NCI-H345 (cell line): Measurements from ENCODE around the gene GCLC.
"Not testable (repeated sequence)": the region's sequence is repeated elsewhere in the genome, so short reads cannot be mapped to it uniquely, and the experiment has no call there.

Experiments used
- DNase-seq: peaks from one replicate; lab custom pipeline; 2025; lab: John Stamatoyannopoulos, UW

Gene GCLC

GRCh38 chr6:53544470-53545308 is at the start of gene GCLC:
Gene GCLC, minus strand, starts transcription at chr6:53545101. Its CDS starts 456 bp downstream, at chr6:53544645.
- DNase-seq = peak; percentile 94

- no peak for DNase-seq
These were observed 49.7 kb upstream of the GCLC start for GRCh38 chr6:53594596-53594995.

GRCh38 chr6:53593001-53593488 is 48.1 kb upstream of the GCLC start:
- DNase-seq = no peak

- no peak for DNase-seq
These were observed 47.0 kb upstream of the GCLC start for GRCh38 chr6:53591873-53592272.

GRCh38 chr6:53588816-53589509 is 44.1 kb upstream of the GCLC start:
- DNase-seq = no peak

GRCh38 chr6:53587291-53587690 is 42.4 kb upstream of the GCLC start:
- peak; percentile 39 for DNase-seq

GRCh38 chr6:53585208-53585900 is 40.5 kb upstream of the GCLC start:
- no peak for DNase-seq

- DNase-seq = no peak
These were observed 39.8 kb upstream of the GCLC start for GRCh38 chr6:53584726-53585125.

GRCh38 chr6:53583451-53583850 is 38.5 kb upstream of the GCLC start:
- no peak for DNase-seq

- DNase-seq = no peak
These were observed 38.1 kb upstream of the GCLC start for GRCh38 chr6:53582963-53583362.

GRCh38 chr6:53581856-53582255 is 37.0 kb upstream of the GCLC start:
- no peak for DNase-seq

- DNase-seq = no peak
These were observed 36.4 kb upstream of the GCLC start for GRCh38 chr6:53581173-53581773.

GRCh38 chr6:53579338-53579737 is 34.4 kb upstream of the GCLC start:
- DNase-seq = no peak

GRCh38 chr6:53578371-53578770 is 33.5 kb upstream of the GCLC start:
- no peak for DNase-seq

GRCh38 chr6:53573299-53573698 is 28.4 kb upstream of the GCLC start:
- no peak for DNase-seq

- not testable (repeated sequence) for DNase-seq
These were observed 27.5 kb upstream of the GCLC start for GRCh38 chr6:53572379-53572778.

GRCh38 chr6:53568776-53569616 is 24.1 kb upstream of the GCLC start:
- DNase-seq = no peak

GRCh38 chr6:53567701-53568100 is 22.8 kb upstream of the GCLC start:
- DNase-seq = no peak

GRCh38 chr6:53566755-53567154 is 21.9 kb upstream of the GCLC start:
- no peak for DNase-seq

- DNase-seq = no peak
These were observed 21.0 kb upstream of the GCLC start for GRCh38 chr6:53565886-53566285.

GRCh38 chr6:53564401-53565065 is 19.6 kb upstream of the GCLC start:
- DNase-seq = no peak
